ENCODE data around the gene MUC2. TPM values are rescaled to one million over a fixed set of nuclear protein-coding genes. Genes with fewer than 3 reads are reported as not detected.

The MUC2 gene
- total RNA-seq, 2 experiments from 2014 or later = not detected

GRCh38 chr11:1069740-1070139 is 4.9 kb upstream of the MUC2 start:
- Histone ChIP-seq H2AFZ (ENCODE audit: low read length) (no peak overlapping the region), H3K36me3 (ENCODE audit: insufficient read depth, low read length) (no peaks in the 10 kb centered on the region), H4K20me1 (ENCODE audit: insufficient read depth, low read length) (no peaks in the 10 kb centered on the region), H3K9me3 (ENCODE audit: low read length) (no peaks in the 10 kb centered on the region), H3K27ac (ENCODE audit: low read depth, low read length, poor library complexity, severe bottlenecking) (no peak overlapping the region), H3K4me3 (ENCODE audit: low read depth, low read length, poor library complexity, severe bottlenecking) (no peak overlapping the region), H3K79me2 (ENCODE audit: insufficient read depth, low read depth, low read length) (no peaks in the 10 kb centered on the region), H3K9me2 (ENCODE audit: insufficient read depth, low read length) (no peaks in the 10 kb centered on the region), H3K4me2 (ENCODE audit: low read length) (no peak overlapping the region), H3K4me1 (ENCODE audit: insufficient read depth, low read length, poor library complexity, severe bottlenecking) (no peaks in the 10 kb centered on the region)
- DNase-seq (ENCODE audit: low spot score) = no peak
- no TSS peak for BruUV-seq (replicated peaks)
- TF ChIP-seq CTCF (conservative IDR thresholded peaks at IDR 0.05; ENCODE audit: low read length) = no peak
- no peak for TF ChIP-seq EZH2phosphoT487 (IDR thresholded peaks at IDR 0.05; ENCODE audit: borderline replicate concordance, low read depth, low read length)
- ChIA-PET POLR2A (no interaction called here), CTCF (ENCODE audit: unreplicated experiment) (no interaction called here)
- intact Hi-C loops (cut with micrococcal nuclease; ENCODE audit: unreplicated experiment) = no loop called here

- H3K36me3 ChIP-seq (ENCODE audit: insufficient read depth, low read length) = no peaks in the 10 kb centered on the region
- H3K4me3 ChIP-seq (ENCODE audit: low read depth, low read length, poor library complexity, severe bottlenecking) = no peak overlapping the region
- H2AFZ ChIP-seq (ENCODE audit: low read length) = no peak overlapping the region
- no peak overlapping the region for H3K27ac ChIP-seq (ENCODE audit: low read depth, low read length, poor library complexity, severe bottlenecking)
- H3K4me1 ChIP-seq (ENCODE audit: insufficient read depth, low read length, poor library complexity, severe bottlenecking) = no peaks in the 10 kb centered on the region
- no peaks in the 10 kb centered on the region for H3K9me2 ChIP-seq (ENCODE audit: insufficient read depth, low read length)
- H4K20me1 ChIP-seq (ENCODE audit: insufficient read depth, low read length) = no peaks in the 10 kb centered on the region
- ChIA-PET CTCF (ENCODE audit: unreplicated experiment) (no interaction called here), POLR2A (no interaction called here)
- H3K4me2 ChIP-seq (ENCODE audit: low read length) = no peak overlapping the region
- H3K9me3 ChIP-seq (ENCODE audit: low read length) = no peaks in the 10 kb centered on the region
- DNase-seq (ENCODE audit: low spot score) = no peak
- intact Hi-C loops (cut with micrococcal nuclease; ENCODE audit: unreplicated experiment) = no loop called here
- H3K79me2 ChIP-seq (ENCODE audit: insufficient read depth, low read depth, low read length) = no peaks in the 10 kb centered on the region
- no TSS peak for BruUV-seq (replicated peaks)
- TF ChIP-seq EZH2phosphoT487 (IDR thresholded peaks at IDR 0.05; ENCODE audit: borderline replicate concordance, low read depth, low read length) (no peak), CTCF (conservative IDR thresholded peaks at IDR 0.05; ENCODE audit: low read length) (no peak)
Observed at GRCh38 chr11:1070594-1071462, 3.8 kb upstream of the MUC2 start.

GRCh38 chr11:1071571-1072115 is 3.0 kb upstream of the MUC2 start:
- no peaks in the 10 kb centered on the region for H3K79me2 ChIP-seq (ENCODE audit: insufficient read depth, low read depth, low read length)
- no peaks in the 10 kb centered on the region for H4K20me1 ChIP-seq (ENCODE audit: insufficient read depth, low read length)
- H3K9me3 ChIP-seq (ENCODE audit: low read length) = no peaks in the 10 kb centered on the region
- POLR2A ChIA-PET = no interaction called here
- no peaks in the 10 kb centered on the region for H3K9me2 ChIP-seq (ENCODE audit: insufficient read depth, low read length)
- no peaks in the 10 kb centered on the region for H3K36me3 ChIP-seq (ENCODE audit: insufficient read depth, low read length)
- intact Hi-C loops (cut with micrococcal nuclease; ENCODE audit: unreplicated experiment) = no loop called here
- BruUV-seq (replicated peaks) = no TSS peak
- H3K4me2 ChIP-seq (ENCODE audit: low read length) = no peak overlapping the region
- no peak overlapping the region for H3K4me3 ChIP-seq (ENCODE audit: low read depth, low read length, poor library complexity, severe bottlenecking)
- TF ChIP-seq CTCF (conservative IDR thresholded peaks at IDR 0.05; ENCODE audit: low read length) = no peak
- no peak for TF ChIP-seq EZH2phosphoT487 (IDR thresholded peaks at IDR 0.05; ENCODE audit: borderline replicate concordance, low read depth, low read length)
- CTCF ChIA-PET (ENCODE audit: unreplicated experiment) = no interaction called here
- DNase-seq (ENCODE audit: low spot score) = no peak
- H3K27ac ChIP-seq (ENCODE audit: low read depth, low read length, poor library complexity, severe bottlenecking) = no peak overlapping the region
- no peak overlapping the region for H2AFZ ChIP-seq (ENCODE audit: low read length)
- H3K4me1 ChIP-seq (ENCODE audit: insufficient read depth, low read length, poor library complexity, severe bottlenecking) = no peaks in the 10 kb centered on the region
